ENCODE results near the gene NEMP2.

GRCh38 chr2:190466819-190467446 lies 67.6 kb downstream of the NEMP2 start:
- no peak for TF ChIP-seq CTCF (IDR thresholded peaks at IDR 0.05; ENCODE audit: low read length)
- TF ChIP-seq EZH2 (IDR thresholded peaks at IDR 0.05; ENCODE audit: borderline replicate concordance, low read length) = no peak

All from OCI-LY1 (cell line).